ENCODE data around the gene GAP43. TPM values are rescaled to one million over a fixed set of nuclear protein-coding genes. Genes with fewer than 3 reads are reported as not detected.

GAP43 gene
- total and polyA plus RNA-seq, 4 donors, result 144 to 608 (median 379) TPM

GRCh38 chr3:115689928-115690327 lies 66.6 kb downstream of the GAP43 start:
- DNase-seq (ENCODE audit: low read depth in 4 of 6, low spot score in 6 of 6), result no peak
- 56% methylated on average over 3 of the region's 5 CpGs for WGBS (ENCODE audit: insufficient coverage)
- H3K4me3 ChIP-seq (ENCODE audit: low read depth, low read length), result no peak overlapping the region
- H3K36me3 ChIP-seq (ENCODE audit: control insufficient read depth, insufficient read depth, low read length), result no peaks in the 10 kb centered on the region
- no peaks in the 10 kb centered on the region for H3K27me3 ChIP-seq (ENCODE audit: control insufficient read depth, insufficient read depth, low read length)
- H3K27ac ChIP-seq (ENCODE audit: low read depth, low read length), result no peak overlapping the region
- H3K9me3 ChIP-seq (ENCODE audit: control insufficient read depth, insufficient read depth, low read length), result no peaks in the 10 kb centered on the region
- H3K4me1 ChIP-seq (ENCODE audit: control insufficient read depth, insufficient read depth, low read length), result peaks cover 10% of the 10 kb centered on the region

- 33% methylated on average over 1 of the region's 4 CpGs for whole genome bisulfite sequencing (ENCODE audit: insufficient coverage)
- no peaks in the 10 kb centered on the region for H3K9me3 ChIP-seq (ENCODE audit: control insufficient read depth, insufficient read depth, low read length)
- no peaks in the 10 kb centered on the region for H3K27me3 ChIP-seq (ENCODE audit: control insufficient read depth, insufficient read depth, low read length)
- H3K36me3 ChIP-seq (ENCODE audit: control insufficient read depth, insufficient read depth, low read length), result no peaks in the 10 kb centered on the region
- DNase-seq (ENCODE audit: low read depth in 4 of 6, low spot score in 6 of 6), result no peak
- H3K27ac ChIP-seq (ENCODE audit: low read depth, low read length), result no peak overlapping the region
- no peak overlapping the region for H3K4me3 ChIP-seq (ENCODE audit: low read depth, low read length)
- H3K4me1 ChIP-seq (ENCODE audit: control insufficient read depth, insufficient read depth, low read length), result peaks cover 10% of the 10 kb centered on the region
Measured at GRCh38 chr3:115691964-115692363, 68.7 kb downstream of the GAP43 start.

- Histone ChIP-seq H3K27me3 (ENCODE audit: control insufficient read depth, insufficient read depth, low read length) (no peaks in the 10 kb centered on the region), H3K36me3 (ENCODE audit: control insufficient read depth, insufficient read depth, low read length) (no peaks in the 10 kb centered on the region), H3K9me3 (ENCODE audit: control insufficient read depth, insufficient read depth, low read length) (no peaks in the 10 kb centered on the region), H3K27ac (ENCODE audit: low read depth, low read length) (peak overlapping the region; percentile 16), H3K4me1 (ENCODE audit: control insufficient read depth, insufficient read depth, low read length) (peaks cover 10% of the 10 kb centered on the region), H3K4me3 (ENCODE audit: low read depth, low read length) (no peak overlapping the region)
- 6% methylated on average over 3 of the region's 8 CpGs for WGBS (ENCODE audit: insufficient coverage)
- peak; percentile 78 to 97 (median 81) for DNase-seq (ENCODE audit: low read depth in 4 of 6, low spot score in 6 of 6)
Measured at GRCh38 chr3:115692887-115693524, 69.7 kb downstream of the GAP43 start.

- Histone ChIP-seq H3K9me3 (ENCODE audit: control insufficient read depth, insufficient read depth, low read length) (no peaks in the 10 kb centered on the region), H3K4me3 (ENCODE audit: low read depth, low read length) (no peak overlapping the region), H3K4me1 (ENCODE audit: control insufficient read depth, insufficient read depth, low read length) (peaks cover 10% of the 10 kb centered on the region), H3K36me3 (ENCODE audit: control insufficient read depth, insufficient read depth, low read length) (no peaks in the 10 kb centered on the region), H3K27me3 (ENCODE audit: control insufficient read depth, insufficient read depth, low read length) (no peaks in the 10 kb centered on the region), H3K27ac (ENCODE audit: low read depth, low read length) (peak overlapping the region; percentile 50)
- peak; percentile 46 to 97 (median 67) for DNase-seq (ENCODE audit: low read depth in 4 of 6, low spot score in 6 of 6)
- WGBS (ENCODE audit: insufficient coverage), result 15% methylated on average over 3 of the region's 9 CpGs
Measured at GRCh38 chr3:115693868-115694267, 70.6 kb downstream of the GAP43 start.

- H3K27me3 ChIP-seq (ENCODE audit: control insufficient read depth, insufficient read depth, low read length), result no peaks in the 10 kb centered on the region
- DNase-seq (ENCODE audit: low read depth in 4 of 6, low spot score in 6 of 6), result no peak
- no peak overlapping the region for H3K27ac ChIP-seq (ENCODE audit: low read depth, low read length)
- no peak overlapping the region for H3K4me3 ChIP-seq (ENCODE audit: low read depth, low read length)
- H3K4me1 ChIP-seq (ENCODE audit: control insufficient read depth, insufficient read depth, low read length), result peaks cover 13% of the 10 kb centered on the region
- no peaks in the 10 kb centered on the region for H3K9me3 ChIP-seq (ENCODE audit: control insufficient read depth, insufficient read depth, low read length)
- no peaks in the 10 kb centered on the region for H3K36me3 ChIP-seq (ENCODE audit: control insufficient read depth, insufficient read depth, low read length)
Measured at GRCh38 chr3:115695090-115695489, 71.8 kb downstream of the GAP43 start.

- Histone ChIP-seq H3K27ac (ENCODE audit: low read depth, low read length) (no peak overlapping the region), H3K4me1 (ENCODE audit: control insufficient read depth, insufficient read depth, low read length) (peaks cover 13% of the 10 kb centered on the region), H3K36me3 (ENCODE audit: control insufficient read depth, insufficient read depth, low read length) (no peaks in the 10 kb centered on the region), H3K9me3 (ENCODE audit: control insufficient read depth, insufficient read depth, low read length) (no peaks in the 10 kb centered on the region), H3K4me3 (ENCODE audit: low read depth, low read length) (no peak overlapping the region), H3K27me3 (ENCODE audit: control insufficient read depth, insufficient read depth, low read length) (no peaks in the 10 kb centered on the region)
- 100% methylated on average over 1 of the region's 7 CpGs for WGBS (ENCODE audit: insufficient coverage)
- DNase-seq (ENCODE audit: low read depth in 4 of 6, low spot score in 6 of 6), result peak in 1 of 6 donors; percentile 82
Measured at GRCh38 chr3:115697263-115698053, 74.1 kb downstream of the GAP43 start.

- no peaks in the 10 kb centered on the region for H3K36me3 ChIP-seq (ENCODE audit: control insufficient read depth, insufficient read depth, low read length)
- DNase-seq (ENCODE audit: low read depth in 4 of 6, low spot score in 6 of 6), result peak in 5 of 6 donors; percentile 53 to 97 (median 69)
- H3K4me3 ChIP-seq (ENCODE audit: low read depth, low read length), result no peak overlapping the region
- no peaks in the 10 kb centered on the region for H3K9me3 ChIP-seq (ENCODE audit: control insufficient read depth, insufficient read depth, low read length)
- no peak overlapping the region for H3K27ac ChIP-seq (ENCODE audit: low read depth, low read length)
- peaks cover 4% of the 10 kb centered on the region for H3K4me1 ChIP-seq (ENCODE audit: control insufficient read depth, insufficient read depth, low read length)
- H3K27me3 ChIP-seq (ENCODE audit: control insufficient read depth, insufficient read depth, low read length), result no peaks in the 10 kb centered on the region
- WGBS (ENCODE audit: insufficient coverage), result 19% methylated on average over 6 of the region's 8 CpGs
Measured at GRCh38 chr3:115698851-115699591, 75.7 kb downstream of the GAP43 start.

GRCh38 chr3:115699706-115700105 lies 76.4 kb downstream of the GAP43 start:
- H3K4me1 ChIP-seq (ENCODE audit: control insufficient read depth, insufficient read depth, low read length), result peaks cover 3% of the 10 kb centered on the region
- H3K36me3 ChIP-seq (ENCODE audit: control insufficient read depth, insufficient read depth, low read length), result no peaks in the 10 kb centered on the region
- H3K27me3 ChIP-seq (ENCODE audit: control insufficient read depth, insufficient read depth, low read length), result no peaks in the 10 kb centered on the region
- peak overlapping the region; percentile 42 for H3K27ac ChIP-seq (ENCODE audit: low read depth, low read length)
- no peaks in the 10 kb centered on the region for H3K9me3 ChIP-seq (ENCODE audit: control insufficient read depth, insufficient read depth, low read length)
- H3K4me3 ChIP-seq (ENCODE audit: low read depth, low read length), result no peak overlapping the region
- peak in 1 of 6 donors; percentile 93 for DNase-seq (ENCODE audit: low read depth in 4 of 6, low spot score in 6 of 6)

- H3K9me3 ChIP-seq (ENCODE audit: control insufficient read depth, insufficient read depth, low read length), result no peaks in the 10 kb centered on the region
- 100% methylated on average over 2 of the region's 2 CpGs for WGBS (ENCODE audit: insufficient coverage)
- H3K36me3 ChIP-seq (ENCODE audit: control insufficient read depth, insufficient read depth, low read length), result no peaks in the 10 kb centered on the region
- H3K4me1 ChIP-seq (ENCODE audit: control insufficient read depth, insufficient read depth, low read length), result peaks cover 3% of the 10 kb centered on the region
- DNase-seq (ENCODE audit: low read depth in 4 of 6, low spot score in 6 of 6), result no peak
- H3K27me3 ChIP-seq (ENCODE audit: control insufficient read depth, insufficient read depth, low read length), result no peaks in the 10 kb centered on the region
- H3K27ac ChIP-seq (ENCODE audit: low read depth, low read length), result no peak overlapping the region
- H3K4me3 ChIP-seq (ENCODE audit: low read depth, low read length), result no peak overlapping the region
Measured at GRCh38 chr3:115702598-115702997, 79.3 kb downstream of the GAP43 start.

All from spinal cord (tissue), 10 donors.